ENCODE results near the gene TMEM203. TPM values are rescaled to one million over a fixed set of nuclear protein-coding genes. Genes with fewer than 3 reads are reported as not detected.

TMEM203 gene
- total and polyA plus RNA-seq, 2 of the 13 experiments (the other 11 are each of a cell fraction or from before 2014, with no cell fraction given) = 23.4 to 36.7 TPM

DNA sequence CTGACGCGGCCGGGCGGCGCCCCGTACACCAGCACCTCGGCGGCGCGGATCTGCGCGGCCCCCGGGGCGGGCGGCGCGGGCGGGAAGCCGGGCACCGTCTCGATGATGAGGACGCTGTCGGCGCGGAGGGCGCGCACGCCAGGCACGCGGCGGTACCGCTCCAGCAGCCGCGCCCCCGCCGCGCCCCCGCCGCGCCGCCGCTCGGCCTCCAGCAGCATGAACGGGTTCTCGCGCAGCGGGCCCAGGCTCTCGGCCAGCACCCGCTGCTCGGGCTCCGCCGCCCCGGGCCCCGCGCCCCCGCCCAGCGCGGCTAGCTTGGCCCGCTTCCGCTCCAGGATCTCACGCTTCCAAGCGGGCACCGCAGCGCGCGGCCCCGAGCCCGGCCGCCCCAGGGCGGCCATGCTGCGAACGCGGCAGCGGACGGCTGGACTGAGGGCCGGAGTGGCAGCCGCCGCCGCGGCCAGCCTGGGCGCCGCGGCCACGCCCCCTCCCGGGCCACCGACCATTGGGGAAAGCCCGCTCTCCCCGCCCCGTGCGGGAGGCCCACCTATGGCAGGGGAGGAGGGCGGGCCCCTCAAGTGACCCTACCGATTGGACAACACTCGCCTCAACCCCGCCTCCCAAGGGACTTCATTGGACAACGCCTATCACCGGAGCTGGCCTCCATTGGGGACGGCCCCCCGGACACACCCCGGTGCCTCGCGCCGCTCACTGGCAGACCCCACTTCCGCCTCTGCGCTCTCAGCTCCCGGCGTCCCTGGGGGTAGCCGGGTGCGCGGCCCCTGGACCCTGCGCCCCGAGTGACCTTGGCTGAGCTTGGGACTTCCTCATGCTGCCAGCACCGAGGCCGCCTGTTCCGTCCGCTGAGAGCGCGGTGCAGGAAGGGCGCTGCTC lies 4.9 kb downstream of the TMEM203 start, which contains the start of gene TPRN (continued):
- TF ChIP-seq ZNF619 (CRISPR knock-in tag; IDR thresholded peaks at IDR 0.05) = no peak
- TF ChIP-seq PCBP2 (optimal IDR thresholded peaks at IDR 0.05; ENCODE audit: low read depth, low read length, poor library complexity, severe bottlenecking) = no peak
- TF ChIP-seq TGIF2 (CRISPR knock-in tag; IDR thresholded peaks at IDR 0.05) = peak; percentile 43; the same call in 1 of the 2 replicates
- 0 out of 2 replicates have a peak, but pooled peaks have one; percentile 23 for TF ChIP-seq TEF (CRISPR knock-in tag; IDR thresholded peaks at IDR 0.05)
- peak; percentile 74 for TF ChIP-seq ARNT2 (CRISPR knock-in tag; IDR thresholded peaks at IDR 0.05; ENCODE audit: low read depth)
- TF ChIP-seq ZNF589 (CRISPR knock-in tag; conservative IDR thresholded peaks at IDR 0.05) = peak; percentile 67; the same call in 1 of the 2 replicates
- TF ChIP-seq, protein P1, sequence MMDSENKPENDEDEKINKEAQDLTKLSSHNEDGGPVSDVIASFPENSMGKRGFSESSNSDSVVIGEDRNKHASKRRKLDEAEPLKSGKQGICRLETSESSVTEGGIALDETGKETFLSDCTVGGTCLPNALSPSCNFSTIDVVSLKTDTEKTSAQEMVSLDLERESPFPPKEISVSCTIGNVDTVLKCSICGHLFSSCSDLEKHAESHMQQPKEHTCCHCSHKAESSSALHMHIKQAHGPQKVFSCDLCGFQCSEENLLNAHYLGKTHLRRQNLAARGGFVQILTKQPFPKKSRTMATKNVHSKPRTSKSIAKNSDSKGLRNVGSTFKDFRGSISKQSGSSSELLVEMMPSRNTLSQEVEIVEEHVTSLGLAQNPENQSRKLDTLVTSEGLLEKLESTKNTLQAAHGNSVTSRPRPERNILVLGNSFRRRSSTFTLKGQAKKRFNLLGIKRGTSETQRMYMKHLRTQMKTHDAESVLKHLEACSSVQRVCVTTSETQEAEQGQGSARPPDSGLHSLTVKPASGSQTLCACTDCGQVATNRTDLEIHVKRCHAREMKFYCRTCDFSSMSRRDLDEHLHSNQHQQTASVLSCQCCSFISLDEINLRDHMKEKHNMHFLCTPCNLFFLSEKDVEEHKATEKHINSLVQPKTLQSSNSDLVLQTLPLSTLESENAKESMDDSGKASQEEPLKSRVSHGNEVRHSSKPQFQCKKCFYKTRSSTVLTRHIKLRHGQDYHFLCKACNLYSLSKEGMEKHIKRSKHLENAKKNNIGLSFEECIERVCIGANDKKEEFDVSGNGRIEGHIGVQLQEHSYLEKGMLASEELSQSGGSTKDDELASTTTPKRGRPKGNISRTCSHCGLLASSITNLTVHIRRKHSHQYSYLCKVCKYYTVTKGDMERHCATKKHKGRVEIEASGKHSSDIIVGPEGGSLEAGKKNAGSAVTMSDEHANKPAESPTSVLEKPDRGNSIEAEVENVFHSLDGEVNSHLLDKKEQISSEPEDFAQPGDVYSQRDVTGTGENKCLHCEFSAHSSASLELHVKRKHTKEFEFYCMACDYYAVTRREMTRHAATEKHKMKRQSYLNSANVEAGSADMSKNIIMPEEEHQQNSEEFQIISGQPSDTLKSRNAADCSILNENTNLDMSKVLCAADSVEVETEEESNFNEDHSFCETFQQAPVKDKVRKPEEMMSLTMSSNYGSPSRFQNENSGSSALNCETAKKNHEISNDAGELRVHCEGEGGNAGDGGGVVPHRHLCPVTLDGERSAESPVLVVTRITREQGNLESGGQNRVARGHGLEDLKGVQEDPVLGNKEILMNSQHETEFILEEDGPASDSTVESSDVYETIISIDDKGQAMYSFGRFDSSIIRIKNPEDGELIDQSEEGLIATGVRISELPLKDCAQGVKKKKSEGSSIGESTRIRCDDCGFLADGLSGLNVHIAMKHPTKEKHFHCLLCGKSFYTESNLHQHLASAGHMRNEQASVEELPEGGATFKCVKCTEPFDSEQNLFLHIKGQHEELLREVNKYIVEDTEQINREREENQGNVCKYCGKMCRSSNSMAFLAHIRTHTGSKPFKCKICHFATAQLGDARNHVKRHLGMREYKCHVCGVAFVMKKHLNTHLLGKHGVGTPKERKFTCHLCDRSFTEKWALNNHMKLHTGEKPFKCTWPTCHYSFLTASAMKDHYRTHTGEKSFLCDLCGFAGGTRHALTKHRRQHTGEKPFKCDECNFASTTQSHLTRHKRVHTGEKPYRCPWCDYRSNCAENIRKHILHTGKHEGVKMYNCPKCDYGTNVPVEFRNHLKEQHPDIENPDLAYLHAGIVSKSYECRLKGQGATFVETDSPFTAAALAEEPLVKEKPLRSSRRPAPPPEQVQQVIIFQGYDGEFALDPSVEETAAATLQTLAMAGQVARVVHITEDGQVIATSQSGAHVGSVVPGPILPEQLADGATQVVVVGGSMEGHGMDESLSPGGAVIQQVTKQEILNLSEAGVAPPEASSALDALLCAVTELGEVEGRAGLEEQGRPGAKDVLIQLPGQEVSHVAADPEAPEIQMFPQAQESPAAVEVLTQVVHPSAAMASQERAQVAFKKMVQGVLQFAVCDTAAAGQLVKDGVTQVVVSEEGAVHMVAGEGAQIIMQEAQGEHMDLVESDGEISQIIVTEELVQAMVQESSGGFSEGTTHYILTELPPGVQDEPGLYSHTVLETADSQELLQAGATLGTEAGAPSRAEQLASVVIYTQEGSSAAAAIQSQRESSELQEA (CRISPR knock-in tag; IDR thresholded peaks at IDR 0.05; ENCODE audit: not compliant biosample characterization) = peak; percentile 71
- 0 out of 2 replicates have a peak, but pooled peaks have one; percentile 43 for TF ChIP-seq THYN1 (CRISPR knock-in tag; IDR thresholded peaks at IDR 0.05; ENCODE audit: borderline replicate concordance, low read depth)
- TF ChIP-seq, protein P2, sequence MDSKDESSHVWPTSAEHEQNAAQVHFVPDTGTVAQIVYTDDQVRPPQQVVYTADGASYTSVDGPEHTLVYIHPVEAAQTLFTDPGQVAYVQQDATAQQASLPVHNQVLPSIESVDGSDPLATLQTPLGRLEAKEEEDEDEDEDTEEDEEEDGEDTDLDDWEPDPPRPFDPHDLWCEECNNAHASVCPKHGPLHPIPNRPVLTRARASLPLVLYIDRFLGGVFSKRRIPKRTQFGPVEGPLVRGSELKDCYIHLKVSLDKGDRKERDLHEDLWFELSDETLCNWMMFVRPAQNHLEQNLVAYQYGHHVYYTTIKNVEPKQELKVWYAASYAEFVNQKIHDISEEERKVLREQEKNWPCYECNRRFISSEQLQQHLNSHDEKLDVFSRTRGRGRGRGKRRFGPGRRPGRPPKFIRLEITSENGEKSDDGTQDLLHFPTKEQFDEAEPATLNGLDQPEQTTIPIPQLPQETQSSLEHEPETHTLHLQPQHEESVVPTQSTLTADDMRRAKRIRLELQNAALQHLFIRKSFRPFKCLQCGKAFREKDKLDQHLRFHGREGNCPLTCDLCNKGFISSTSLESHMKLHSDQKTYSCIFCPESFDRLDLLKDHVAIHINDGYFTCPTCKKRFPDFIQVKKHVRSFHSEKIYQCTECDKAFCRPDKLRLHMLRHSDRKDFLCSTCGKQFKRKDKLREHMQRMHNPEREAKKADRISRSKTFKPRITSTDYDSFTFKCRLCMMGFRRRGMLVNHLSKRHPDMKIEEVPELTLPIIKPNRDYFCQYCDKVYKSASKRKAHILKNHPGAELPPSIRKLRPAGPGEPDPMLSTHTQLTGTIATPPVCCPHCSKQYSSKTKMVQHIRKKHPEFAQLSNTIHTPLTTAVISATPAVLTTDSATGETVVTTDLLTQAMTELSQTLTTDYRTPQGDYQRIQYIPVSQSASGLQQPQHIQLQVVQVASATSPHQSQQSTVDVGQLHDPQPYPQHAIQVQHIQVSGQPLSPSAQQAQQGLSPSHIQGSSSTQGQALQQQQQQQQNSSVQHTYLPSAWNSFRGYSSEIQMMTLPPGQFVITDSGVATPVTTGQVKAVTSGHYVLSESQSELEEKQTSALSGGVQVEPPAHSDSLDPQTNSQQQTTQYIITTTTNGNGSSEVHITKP (CRISPR knock-in tag; IDR thresholded peaks at IDR 0.05; ENCODE audit: low read depth) = peak; percentile 70
- TF ChIP-seq CCDC6 (CRISPR knock-in tag; IDR thresholded peaks at IDR 0.05) = 0 out of 2 replicates have a peak, but pooled peaks have one; percentile 47
- TF ChIP-seq ZNF10 (CRISPR knock-in tag; IDR thresholded peaks at IDR 0.05; ENCODE audit: borderline replicate concordance, low read depth) = no peak
- no peak for TF ChIP-seq ZNF446 (CRISPR knock-in tag; IDR thresholded peaks at IDR 0.05)
- TF ChIP-seq, protein P3, sequence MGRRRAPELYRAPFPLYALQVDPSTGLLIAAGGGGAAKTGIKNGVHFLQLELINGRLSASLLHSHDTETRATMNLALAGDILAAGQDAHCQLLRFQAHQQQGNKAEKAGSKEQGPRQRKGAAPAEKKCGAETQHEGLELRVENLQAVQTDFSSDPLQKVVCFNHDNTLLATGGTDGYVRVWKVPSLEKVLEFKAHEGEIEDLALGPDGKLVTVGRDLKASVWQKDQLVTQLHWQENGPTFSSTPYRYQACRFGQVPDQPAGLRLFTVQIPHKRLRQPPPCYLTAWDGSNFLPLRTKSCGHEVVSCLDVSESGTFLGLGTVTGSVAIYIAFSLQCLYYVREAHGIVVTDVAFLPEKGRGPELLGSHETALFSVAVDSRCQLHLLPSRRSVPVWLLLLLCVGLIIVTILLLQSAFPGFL (CRISPR knock-in tag; IDR thresholded peaks at IDR 0.05) = no peak
